GM12878 (cell line): ENCODE data around the gene PCDHB9. TPM values are rescaled to one million over a fixed set of nuclear protein-coding genes. Genes with fewer than 3 reads are reported as not detected.

Source experiments
- ATAC-seq: fragments of 200-7000 bp; cut with Tn5 transposase; 3 replicates; pipeline ENCODE4 v1.9.1; 2020; ENCODE audit warnings: mild to moderate bottlenecking, moderate library complexity
- BruUV-seq: library from RNA; stranded (reverse); fragments of 400-500 nt; replicated peaks from 2 replicates; lab custom pipeline; 2021; lab: Mats Ljungman, UMichigan
- CTCF ChIA-PET: fragments of 300-600 bp; sonication (Branson Sonifier 250); formaldehyde crosslinking; extraction: SDS; loops from one replicate; lab custom pipeline; 2021; ENCODE audit warnings: inconsistent platforms; lab: Yijun Ruan, JAX
- POLR2A ChIA-PET: fragments of 350-600 bp; formaldehyde crosslinking; extraction: SDS; loops from one replicate; lab custom pipeline; 2021; ENCODE audit warnings: inconsistent platforms; lab: Charles Lee
- RAD21 ChIA-PET: fragments of 300-600 bp; sonication (Branson Sonifier 250); formaldehyde crosslinking; loops from one replicate; lab custom pipeline; 2023; ENCODE audit warnings: antibody characterized with exemption; ENCODE audit not compliant: unreplicated experiment; lab: Charles Lee
- SMC1A ChIA-PET: fragments of 300-600 bp; sonication (Branson Sonifier 250); formaldehyde crosslinking; loops from one replicate; lab custom pipeline; 2023; ENCODE audit not compliant: unreplicated experiment, uncharacterized antibody; lab: Charles Lee
- DNase-seq: peaks from one replicate; pipeline ENCODE4 v3.0.0-alpha.2; 2011; ENCODE audit warnings: low read depth, low spot score
- FAIRE-seq: peaks from 3 replicates; lab custom pipeline; 2011; peaks lifted over from hg19 to GRCh38; lab: Jason Lieb, UNC
- H2AFZ ChIP-seq: 2 replicates; pipeline ENCODE4 v1.6.0; 2011; ENCODE audit warnings: low read depth, low read length, control low read depth; ENCODE audit not compliant: control insufficient read depth
- H3K27ac ChIP-seq: 2 replicates; pipeline ENCODE4 v1.5.1; 2011; ENCODE audit warnings: control low read depth; ENCODE audit not compliant: control insufficient read depth, insufficient read depth
- H3K27me3 ChIP-seq, 2 experiments: replicated peaks in 1 of 2; 2 replicates each; pipeline versions ENCODE4 v1.6.0 to v1.6.1; 2011; ENCODE audit warnings: low read length in 1 of 2; ENCODE audit not compliant: control insufficient read depth in 2 of 2, insufficient read depth in 2 of 2
- H3K36me3 ChIP-seq, 2 experiments: 2 replicates each; pipeline ENCODE4 v1.5.1; 2011; ENCODE audit warnings: low read length in 1 of 2; ENCODE audit not compliant: control insufficient read depth in 2 of 2, insufficient read depth in 2 of 2
- H3K4me1 ChIP-seq: 2 replicates; pipeline ENCODE4 v1.6.1; 2011; ENCODE audit warnings: mild to moderate bottlenecking, low read length, moderate library complexity, mixed read lengths; ENCODE audit not compliant: control insufficient read depth, insufficient read depth
- H3K4me2 ChIP-seq: 2 replicates; pipeline ENCODE4 v1.6.0; 2011; ENCODE audit warnings: control low read depth; ENCODE audit not compliant: control insufficient read depth, insufficient read depth
- H3K4me3 ChIP-seq: fragments of 200-600 bp; sonication (generic); 2 replicates; pipeline ENCODE4 v1.5.1; 2016
- H3K79me2 ChIP-seq: 2 replicates; pipeline ENCODE4 v1.6.0; 2011; ENCODE audit warnings: low read length; ENCODE audit not compliant: control insufficient read depth, insufficient read depth
- H3K9ac ChIP-seq: 2 replicates; pipeline ENCODE4 v1.8.0; 2011; ENCODE audit warnings: low read length, control low read depth, mixed read lengths; ENCODE audit not compliant: control insufficient read depth, insufficient read depth
- H3K9me3 ChIP-seq: replicated peaks from 3 replicates; pipeline ENCODE4 v1.5.1; 2011; ENCODE audit warnings: mild to moderate bottlenecking, low read length; ENCODE audit not compliant: control insufficient read depth, insufficient read depth
- H4K20me1 ChIP-seq: 2 replicates; pipeline ENCODE4 v1.6.0; 2011; ENCODE audit not compliant: control insufficient read depth, insufficient read depth
- CBFB ChIP-seq: IDR thresholded peaks from 2 replicates; pipeline ENCODE4 v1.6.1; 2016; ENCODE audit warnings: antibody characterized with exemption, low read depth
- CREM ChIP-seq: IDR thresholded peaks from 2 replicates; pipeline ENCODE4 v1.6.1; 2014; ENCODE audit warnings: antibody characterized with exemption, low read depth
- DPF2 ChIP-seq: fragments of 450-650 bp; IDR thresholded peaks from 2 replicates; pipeline ENCODE4 v1.6.1; 2017; ENCODE audit warnings: mild to moderate bottlenecking
- EED ChIP-seq: sonication (generic); IDR thresholded peaks from 2 replicates; pipeline ENCODE4 v1.6.1; 2016; ENCODE audit warnings: antibody characterized with exemption, low read depth
- ETV6 ChIP-seq, 2 experiments: fragments of 450-650 bp in 1 of 2; IDR thresholded peaks in 1 of 2; conservative IDR thresholded peaks in 1 of 2; 2 replicates each; pipeline ENCODE4 v1.6.1; 2014; ENCODE audit warnings: antibody characterized with exemption in 1 of 2, borderline replicate concordance in 1 of 2, low read depth in 1 of 2, mild to moderate bottlenecking in 1 of 2, moderate library complexity in 1 of 2
- FOXM1 ChIP-seq: IDR thresholded peaks from 2 replicates; pipeline ENCODE4 v1.6.1; 2012; ENCODE audit warnings: low read depth, mild to moderate bottlenecking, inconsistent platforms, low read length, moderate library complexity
- MEF2A ChIP-seq: IDR thresholded peaks from 2 replicates; pipeline ENCODE4 v1.6.1; 2011; ENCODE audit warnings: low read depth, mild to moderate bottlenecking, low read length, moderate library complexity; ENCODE audit not compliant: insufficient read depth
- PML ChIP-seq: IDR thresholded peaks from 2 replicates; pipeline ENCODE4 v1.6.1; 2012; ENCODE audit warnings: low read length, inconsistent platforms
- POLR2A ChIP-seq: IDR thresholded peaks from 2 replicates; pipeline ENCODE4 v1.6.1; 2011; ENCODE audit warnings: low read depth, mild to moderate bottlenecking, low read length
- RUNX3 ChIP-seq: IDR thresholded peaks from 2 replicates; pipeline ENCODE4 v1.6.1; 2012; ENCODE audit warnings: low read length, inconsistent platforms
- SMAD5 ChIP-seq: IDR thresholded peaks from 2 replicates; pipeline ENCODE4 v1.6.1; 2016; ENCODE audit warnings: antibody characterized with exemption, low read depth
- STAT1 ChIP-seq: fragments of 450-650 bp; conservative IDR thresholded peaks from 2 replicates; pipeline ENCODE4 v1.6.1; 2014; ENCODE audit warnings: antibody characterized with exemption, mild to moderate bottlenecking
- STAT3 ChIP-seq: IDR thresholded peaks from 2 replicates; pipeline ENCODE4 v1.6.1; 2011; ENCODE audit warnings: low read depth, low read length, improper control_type of control experiment
- ZNF217 ChIP-seq: fragments of 450-650 bp; IDR thresholded peaks from 2 replicates; pipeline ENCODE4 v1.6.1; 2017; ENCODE audit warnings: antibody characterized with exemption, mild to moderate bottlenecking
- ZNF384 ChIP-seq: IDR thresholded peaks from 2 replicates; pipeline ENCODE4 v1.6.1; 2012; ENCODE audit warnings: low read depth, mild to moderate bottlenecking, low read length, improper control_type of control experiment, borderline replicate concordance
- WGBS: methylation state at CpG from one replicate; pipeline ENCODE4 v1.1.6; 2016; ENCODE audit warnings: low lambda C conversion rate; ENCODE audit not compliant: insufficient replicate concordance, insufficient coverage; ENCODE audit errors: missing lambda C conversion rate; 5-methylcytosine and 5-hydroxymethylcytosine counted together
- in situ Hi-C: fragments of 300-500 bp; cut with MboI; formaldehyde crosslinking; loops from 9 replicates; pipeline ENCODE4 v1.14.3; 2018; ENCODE audit warnings: mixed read lengths
- intact Hi-C: fragments of 100-400 bp; cut with micrococcal nuclease; formaldehyde crosslinking; loops from one replicate; pipeline ENCODE4 v1.14.2; 2022; ENCODE audit not compliant: unreplicated experiment
- polyA plus RNA-seq, 11 experiments: library from polyadenylated mRNA; depleted of rRNA in 4 of 11; unstranded in 6 of 11; stranded (reverse) in 5 of 11; fragments of >200 nt; fragmentation: Nextera tagmentation in 4 of 11; fragmentation: Illumina TruSeq in 1 of 11; extraction: Ambion mirVana in 4 of 11; extraction: Trizol in 1 of 11; gene quantifications; 1 replicate in 1 of 11; 2 replicates in 10 of 11; pipeline versions ENCODE4 v1.2.1 to v1.2.3, GENCODE V29; 2011 to 2016; ENCODE audit warnings: inconsistent platforms in 2 of 11, missing spikeins in 2 of 11, low read depth in 1 of 11
- total RNA-seq, 4 experiments: library from RNA; depleted of rRNA in 3 of 4; stranded (reverse); fragments of >200 nt in 3 of 4; fragmentation: Illumina TruSeq in 1 of 4; extraction: Trizol in 1 of 4; gene quantifications; 2 replicates each; pipeline versions ENCODE4 v1.2.1 to v1.2.3, GENCODE V29; 2013 to 2021
- TF ChIP-seq, protein P1 (sequence below): fragments of 450-650 bp; conservative IDR thresholded peaks from 2 replicates; pipeline ENCODE4 v1.6.1; 2017; ENCODE audit warnings: mild to moderate bottlenecking, moderate library complexity
- TF ChIP-seq, protein P2 (sequence below): fragments of 450-650 bp; IDR thresholded peaks from 2 replicates; pipeline ENCODE4 v1.6.1; 2017; ENCODE audit warnings: borderline replicate concordance
- TF ChIP-seq, protein P3 (sequence below): fragments of 450-650 bp; IDR thresholded peaks from 2 replicates; pipeline ENCODE4 v1.6.1; 2017; ENCODE audit warnings: mild to moderate bottlenecking, low read depth, inconsistent platforms; ENCODE audit not compliant: poor library complexity, severe bottlenecking
- TF ChIP-seq, protein P4 (sequence below): IDR thresholded peaks from 2 replicates; pipeline ENCODE4 v1.6.1; 2012; ENCODE audit warnings: low read length, inconsistent platforms

PCDHB9 gene
- total and polyA plus RNA-seq, 10 of the 15 experiments (the other 5 are each of a cell fraction or from before 2014, with no cell fraction given), result 0.01 to 0.45 (median 0.13) TPM; not detected in 4

DNA sequence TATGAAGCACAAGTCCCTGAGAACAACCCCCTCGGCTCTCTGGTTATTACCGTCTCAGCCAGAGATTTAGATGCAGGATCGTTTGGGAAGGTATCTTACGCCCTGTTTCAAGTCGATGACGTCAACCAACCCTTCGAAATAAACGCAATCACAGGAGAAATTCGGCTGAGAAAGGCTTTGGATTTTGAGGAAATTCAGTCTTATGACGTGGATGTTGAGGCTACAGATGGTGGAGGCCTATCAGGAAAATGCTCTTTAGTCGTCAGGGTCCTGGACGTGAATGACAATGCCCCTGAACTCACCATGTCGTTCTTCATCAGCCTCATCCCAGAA lies 36.0 kb upstream of the PCDHB9 start:
- in situ Hi-C loops (no loop called here), intact Hi-C loops (no loop called here)
- Histone ChIP-seq H3K79me2 (no peaks in the 10 kb centered on the region), H3K4me3 (no peak overlapping the region), H3K9ac (no peak overlapping the region), H2AFZ (no peak overlapping the region), H4K20me1 (no peaks in the 10 kb centered on the region), H3K27ac (no peak overlapping the region), H3K4me1 (no peaks in the 10 kb centered on the region), H3K36me3 (no peaks in the 10 kb centered on the region), H3K9me3 (no peaks in the 10 kb centered on the region; the same call in 1 of the 3 replicates), H3K4me2 (no peak overlapping the region), H3K27me3 (no peaks in the 10 kb centered on the region)
- ChIA-PET CTCF (interaction anchor here (1.7 kb wide), 1 partner anchor 413 kb away, joined by 4 read pairs; no protein-coding TSS in a partner anchor), SMC1A (no interaction called here), RAD21 (no interaction called here), POLR2A (no interaction called here)
- no peak for ATAC-seq
- TF ChIP-seq POLR2A, result no peak
- no peak for TF ChIP-seq PML
- TF ChIP-seq ZNF384, result no peak
- TF ChIP-seq, protein P1, sequence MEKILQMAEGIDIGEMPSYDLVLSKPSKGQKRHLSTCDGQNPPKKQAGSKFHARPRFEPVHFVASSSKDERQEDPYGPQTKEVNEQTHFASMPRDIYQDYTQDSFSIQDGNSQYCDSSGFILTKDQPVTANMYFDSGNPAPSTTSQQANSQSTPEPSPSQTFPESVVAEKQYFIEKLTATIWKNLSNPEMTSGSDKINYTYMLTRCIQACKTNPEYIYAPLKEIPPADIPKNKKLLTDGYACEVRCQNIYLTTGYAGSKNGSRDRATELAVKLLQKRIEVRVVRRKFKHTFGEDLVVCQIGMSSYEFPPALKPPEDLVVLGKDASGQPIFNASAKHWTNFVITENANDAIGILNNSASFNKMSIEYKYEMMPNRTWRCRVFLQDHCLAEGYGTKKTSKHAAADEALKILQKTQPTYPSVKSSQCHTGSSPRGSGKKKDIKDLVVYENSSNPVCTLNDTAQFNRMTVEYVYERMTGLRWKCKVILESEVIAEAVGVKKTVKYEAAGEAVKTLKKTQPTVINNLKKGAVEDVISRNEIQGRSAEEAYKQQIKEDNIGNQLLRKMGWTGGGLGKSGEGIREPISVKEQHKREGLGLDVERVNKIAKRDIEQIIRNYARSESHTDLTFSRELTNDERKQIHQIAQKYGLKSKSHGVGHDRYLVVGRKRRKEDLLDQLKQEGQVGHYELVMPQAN, result no peak
- TF ChIP-seq, protein P2, sequence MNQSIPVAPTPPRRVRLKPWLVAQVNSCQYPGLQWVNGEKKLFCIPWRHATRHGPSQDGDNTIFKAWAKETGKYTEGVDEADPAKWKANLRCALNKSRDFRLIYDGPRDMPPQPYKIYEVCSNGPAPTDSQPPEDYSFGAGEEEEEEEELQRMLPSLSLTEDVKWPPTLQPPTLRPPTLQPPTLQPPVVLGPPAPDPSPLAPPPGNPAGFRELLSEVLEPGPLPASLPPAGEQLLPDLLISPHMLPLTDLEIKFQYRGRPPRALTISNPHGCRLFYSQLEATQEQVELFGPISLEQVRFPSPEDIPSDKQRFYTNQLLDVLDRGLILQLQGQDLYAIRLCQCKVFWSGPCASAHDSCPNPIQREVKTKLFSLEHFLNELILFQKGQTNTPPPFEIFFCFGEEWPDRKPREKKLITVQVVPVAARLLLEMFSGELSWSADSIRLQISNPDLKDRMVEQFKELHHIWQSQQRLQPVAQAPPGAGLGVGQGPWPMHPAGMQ, result no peak
- TF ChIP-seq EED, result no peak
- TF ChIP-seq FOXM1, result no peak
- no peak for TF ChIP-seq CBFB
- no peak for TF ChIP-seq STAT1
- TF ChIP-seq CREM, result no peak
- no peak for TF ChIP-seq ZNF217
- TF ChIP-seq, protein P3, sequence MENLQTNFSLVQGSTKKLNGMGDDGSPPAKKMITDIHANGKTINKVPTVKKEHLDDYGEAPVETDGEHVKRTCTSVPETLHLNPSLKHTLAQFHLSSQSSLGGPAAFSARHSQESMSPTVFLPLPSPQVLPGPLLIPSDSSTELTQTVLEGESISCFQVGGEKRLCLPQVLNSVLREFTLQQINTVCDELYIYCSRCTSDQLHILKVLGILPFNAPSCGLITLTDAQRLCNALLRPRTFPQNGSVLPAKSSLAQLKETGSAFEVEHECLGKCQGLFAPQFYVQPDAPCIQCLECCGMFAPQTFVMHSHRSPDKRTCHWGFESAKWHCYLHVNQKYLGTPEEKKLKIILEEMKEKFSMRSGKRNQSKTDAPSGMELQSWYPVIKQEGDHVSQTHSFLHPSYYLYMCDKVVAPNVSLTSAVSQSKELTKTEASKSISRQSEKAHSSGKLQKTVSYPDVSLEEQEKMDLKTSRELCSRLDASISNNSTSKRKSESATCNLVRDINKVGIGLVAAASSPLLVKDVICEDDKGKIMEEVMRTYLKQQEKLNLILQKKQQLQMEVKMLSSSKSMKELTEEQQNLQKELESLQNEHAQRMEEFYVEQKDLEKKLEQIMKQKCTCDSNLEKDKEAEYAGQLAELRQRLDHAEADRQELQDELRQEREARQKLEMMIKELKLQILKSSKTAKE, result no peak
- TF ChIP-seq RUNX3, result no peak
- TF ChIP-seq MEF2A, result no peak
- TF ChIP-seq STAT3, result no peak
- no peak for TF ChIP-seq ETV6 (conservative IDR thresholded peaks at IDR 0.05 in 1 of 2, IDR thresholded peaks at IDR 0.05 in 1 of 2; ENCODE audit: borderline replicate concordance in 1 of 2, low read depth in 1 of 2)
- TF ChIP-seq SMAD5, result no peak
- TF ChIP-seq, protein P4, sequence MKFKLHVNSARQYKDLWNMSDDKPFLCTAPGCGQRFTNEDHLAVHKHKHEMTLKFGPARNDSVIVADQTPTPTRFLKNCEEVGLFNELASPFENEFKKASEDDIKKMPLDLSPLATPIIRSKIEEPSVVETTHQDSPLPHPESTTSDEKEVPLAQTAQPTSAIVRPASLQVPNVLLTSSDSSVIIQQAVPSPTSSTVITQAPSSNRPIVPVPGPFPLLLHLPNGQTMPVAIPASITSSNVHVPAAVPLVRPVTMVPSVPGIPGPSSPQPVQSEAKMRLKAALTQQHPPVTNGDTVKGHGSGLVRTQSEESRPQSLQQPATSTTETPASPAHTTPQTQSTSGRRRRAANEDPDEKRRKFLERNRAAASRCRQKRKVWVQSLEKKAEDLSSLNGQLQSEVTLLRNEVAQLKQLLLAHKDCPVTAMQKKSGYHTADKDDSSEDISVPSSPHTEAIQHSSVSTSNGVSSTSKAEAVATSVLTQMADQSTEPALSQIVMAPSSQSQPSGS, result no peak
- TF ChIP-seq DPF2, result no peak
- no peak for DNase-seq
- 35% methylated on average over 13 of the region's 13 CpGs for WGBS
- BruUV-seq, result no TSS peak
- no peak for FAIRE-seq
